Tibial nerve (tissue), 4 donors: ENCODE measurements around the gene KRTAP1-1. TPM values are rescaled to one million over a fixed set of nuclear protein-coding genes. Genes with fewer than 3 reads are reported as not detected.
"Not testable (repeated sequence)": the region's sequence is repeated elsewhere in the genome, so short reads cannot be mapped to it uniquely, and the experiment has no call there.

Experiments used
- DNase-seq, 2 donors: peaks; one replicate each; pipeline ENCODE4 v3.0.0-alpha.2; 2019; ENCODE audit warnings: low spot score in 2 of 2
- H3K27ac ChIP-seq, 4 donors: fragments of 200-600 bp; sonication (generic) in 3 of 4; one replicate each; pipeline ENCODE4 v1.5.1; 2017 to 2019; ENCODE audit warnings: mild to moderate bottlenecking in 1 of 4
- H3K27me3 ChIP-seq, 2 donors: fragments of 200-600 bp; sonication (generic) in 1 of 2; one replicate each; pipeline versions ENCODE4 v1.5.1 to v1.6.0; 2017 to 2019
- H3K36me3 ChIP-seq, 3 donors: fragments of 200-600 bp; sonication (generic); one replicate each; pipeline ENCODE4 v1.5.1; 2018 to 2019
- H3K4me1 ChIP-seq, 4 donors: fragments of 200-600 bp; sonication (generic) in 3 of 4; one replicate each; pipeline ENCODE4 v1.5.1; 2017 to 2019
- H3K4me3 ChIP-seq, 4 donors: fragments of 200-600 bp; sonication (generic) in 3 of 4; one replicate each; pipeline ENCODE4 v1.5.1; 2017 to 2019; ENCODE audit warnings: mild to moderate bottlenecking in 1 of 4, moderate library complexity in 1 of 4
- H3K9me3 ChIP-seq, 4 donors: fragments of 200-600 bp; sonication (generic) in 3 of 4; one replicate each; pipeline ENCODE4 v1.5.1; 2017 to 2019
- EP300 ChIP-seq, 2 donors: sonication (generic); formaldehyde crosslinking; IDR thresholded peaks; one replicate each; pipeline ENCODE4 v1.6.1; 2017; ENCODE audit warnings: antibody characterized with exemption in 2 of 2, mild to moderate bottlenecking in 1 of 2
- POLR2A ChIP-seq, 2 donors: fragments of 450-650 bp; IDR thresholded peaks; one replicate each; pipeline ENCODE4 v1.6.1; 2017; ENCODE audit warnings: antibody characterized with exemption in 2 of 2, mild to moderate bottlenecking in 2 of 2, moderate library complexity in 2 of 2
- WGBS, 2 donors: methylation state at CpG; one replicate each; pipeline ENCODE4 v1.1.5; 2018; 5-methylcytosine and 5-hydroxymethylcytosine counted together
- total RNA-seq, 4 donors: library from RNA; depleted of rRNA; stranded (reverse); fragments of >200 nt; gene quantifications; one replicate each; pipeline ENCODE4 v1.1.0, GENCODE V29; 2016
- TF ChIP-seq, protein P1 (sequence below), 5 experiments: fragments of 200-600 bp in 3 of 5; fragments of 450-650 bp in 2 of 5; sonication (generic) in 3 of 5; IDR thresholded peaks; one replicate each; pipeline ENCODE4 v1.5.1; 2016 to 2019; ENCODE audit warnings: antibody characterized with exemption in 5 of 5, mild to moderate bottlenecking in 3 of 5, moderate library complexity in 2 of 5

The KRTAP1-1 gene
- total RNA-seq, 4 donors from 2014 or later: not detected

DNA sequence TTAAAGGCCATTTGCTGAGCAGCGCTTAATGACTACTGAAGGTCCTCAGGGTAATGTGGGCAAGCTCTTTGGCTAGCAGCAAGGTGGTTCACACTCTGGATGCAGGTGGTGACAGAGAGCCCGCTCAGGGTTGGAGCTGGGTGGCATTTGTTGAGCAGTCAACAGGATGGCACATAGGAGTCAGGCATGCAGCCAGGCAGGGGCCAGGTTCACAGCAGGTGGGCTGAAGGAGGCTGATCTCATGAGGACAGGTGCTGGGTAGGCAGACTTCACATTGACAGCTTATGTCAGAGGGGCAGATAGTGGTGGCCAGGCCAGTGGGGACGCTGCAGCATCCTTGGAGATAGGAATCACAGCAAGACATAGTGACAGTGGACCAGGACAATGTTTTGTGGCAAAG is 36.9 kb downstream of the KRTAP1-1 start:
- no peak overlapping the region for H3K4me3 ChIP-seq
- DNase-seq: no peak
- TF ChIP-seq, protein P1, sequence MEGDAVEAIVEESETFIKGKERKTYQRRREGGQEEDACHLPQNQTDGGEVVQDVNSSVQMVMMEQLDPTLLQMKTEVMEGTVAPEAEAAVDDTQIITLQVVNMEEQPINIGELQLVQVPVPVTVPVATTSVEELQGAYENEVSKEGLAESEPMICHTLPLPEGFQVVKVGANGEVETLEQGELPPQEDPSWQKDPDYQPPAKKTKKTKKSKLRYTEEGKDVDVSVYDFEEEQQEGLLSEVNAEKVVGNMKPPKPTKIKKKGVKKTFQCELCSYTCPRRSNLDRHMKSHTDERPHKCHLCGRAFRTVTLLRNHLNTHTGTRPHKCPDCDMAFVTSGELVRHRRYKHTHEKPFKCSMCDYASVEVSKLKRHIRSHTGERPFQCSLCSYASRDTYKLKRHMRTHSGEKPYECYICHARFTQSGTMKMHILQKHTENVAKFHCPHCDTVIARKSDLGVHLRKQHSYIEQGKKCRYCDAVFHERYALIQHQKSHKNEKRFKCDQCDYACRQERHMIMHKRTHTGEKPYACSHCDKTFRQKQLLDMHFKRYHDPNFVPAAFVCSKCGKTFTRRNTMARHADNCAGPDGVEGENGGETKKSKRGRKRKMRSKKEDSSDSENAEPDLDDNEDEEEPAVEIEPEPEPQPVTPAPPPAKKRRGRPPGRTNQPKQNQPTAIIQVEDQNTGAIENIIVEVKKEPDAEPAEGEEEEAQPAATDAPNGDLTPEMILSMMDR (IDR thresholded peaks at IDR 0.05): no peak
- no peak for TF ChIP-seq EP300 (IDR thresholded peaks at IDR 0.05)
- TF ChIP-seq POLR2A (IDR thresholded peaks at IDR 0.05): no peak
- WGBS, 2 donors: 93 to 96% methylated on average over 3 of the region's 3 CpGs
- H3K36me3 ChIP-seq: no peaks in the 10 kb centered on the region
- H3K27ac ChIP-seq: no peak overlapping the region
- H3K27me3 ChIP-seq: no peaks in the 10 kb centered on the region
- no peaks in the 10 kb centered on the region for H3K4me1 ChIP-seq
- no peaks in the 10 kb centered on the region for H3K9me3 ChIP-seq

DNA sequence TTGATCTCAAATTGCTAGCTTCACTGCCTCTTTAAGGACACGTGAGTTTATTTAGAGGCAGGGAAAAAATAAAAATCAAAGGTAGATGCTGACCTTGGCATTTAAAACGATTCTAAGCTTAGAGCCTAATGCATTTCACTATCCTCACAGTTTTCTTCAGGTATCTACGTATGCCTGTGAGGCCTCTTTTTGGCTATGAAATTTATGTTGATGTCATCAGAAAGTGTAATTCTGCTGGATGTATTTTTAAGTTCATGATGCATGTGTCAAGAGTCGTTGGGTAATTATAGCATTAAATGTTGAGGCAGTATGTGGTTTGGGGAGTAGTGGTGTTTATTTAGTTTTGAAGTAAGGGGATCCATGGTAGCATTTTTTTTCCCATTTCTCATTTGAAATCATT is 37.3 kb downstream of the KRTAP1-1 start:
- 65 to 68% methylated on average over 4 of the region's 4 CpGs for WGBS, 2 donors

DNA sequence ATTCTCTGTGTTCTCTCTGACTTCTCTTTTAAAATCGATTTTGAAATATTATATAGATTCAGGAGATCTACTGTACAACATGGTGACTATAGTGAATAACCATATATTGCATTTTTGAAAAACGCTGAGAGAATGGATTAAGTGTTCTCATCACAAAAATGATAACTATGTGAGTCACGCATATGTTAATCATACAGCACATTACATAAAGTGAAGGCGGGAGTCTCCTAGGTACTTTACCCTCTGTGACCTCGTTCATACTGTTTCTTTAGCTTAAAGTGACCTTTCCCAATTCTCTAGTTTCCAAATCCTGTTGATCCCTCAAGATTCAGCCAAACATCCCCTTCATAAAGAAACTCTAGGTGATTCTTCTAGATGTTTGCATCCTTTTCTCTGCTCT is 38.4 kb downstream of the KRTAP1-1 start:
- DNase-seq: no peak
- H3K4me1 ChIP-seq: no peaks in the 10 kb centered on the region
- TF ChIP-seq EP300 (IDR thresholded peaks at IDR 0.05) (no peak), POLR2A (IDR thresholded peaks at IDR 0.05) (no peak)
- TF ChIP-seq, protein P1 (IDR thresholded peaks at IDR 0.05): no peak
- H3K9me3 ChIP-seq: no peaks in the 10 kb centered on the region
- WGBS, 2 donors: 35 to 40% methylated on average over 5 of the region's 5 CpGs
- H3K27me3 ChIP-seq: no peaks in the 10 kb centered on the region
- H3K27ac ChIP-seq: no peak overlapping the region
- no peak overlapping the region for H3K4me3 ChIP-seq
- H3K36me3 ChIP-seq: no peaks in the 10 kb centered on the region

More for the DNA sequence above, 37.3 kb downstream of the KRTAP1-1 start:
- no peaks in the 10 kb centered on the region for H3K9me3 ChIP-seq
- TF ChIP-seq EP300 (IDR thresholded peaks at IDR 0.05) (no peak), POLR2A (IDR thresholded peaks at IDR 0.05) (no peak)
- TF ChIP-seq, protein P1 (IDR thresholded peaks at IDR 0.05): no peak
- H3K27me3 ChIP-seq: no peaks in the 10 kb centered on the region
- no peak overlapping the region for H3K27ac ChIP-seq
- no peaks in the 10 kb centered on the region for H3K4me1 ChIP-seq
- no peaks in the 10 kb centered on the region for H3K36me3 ChIP-seq
- no peak overlapping the region for H3K4me3 ChIP-seq
- DNase-seq: no peak

DNA sequence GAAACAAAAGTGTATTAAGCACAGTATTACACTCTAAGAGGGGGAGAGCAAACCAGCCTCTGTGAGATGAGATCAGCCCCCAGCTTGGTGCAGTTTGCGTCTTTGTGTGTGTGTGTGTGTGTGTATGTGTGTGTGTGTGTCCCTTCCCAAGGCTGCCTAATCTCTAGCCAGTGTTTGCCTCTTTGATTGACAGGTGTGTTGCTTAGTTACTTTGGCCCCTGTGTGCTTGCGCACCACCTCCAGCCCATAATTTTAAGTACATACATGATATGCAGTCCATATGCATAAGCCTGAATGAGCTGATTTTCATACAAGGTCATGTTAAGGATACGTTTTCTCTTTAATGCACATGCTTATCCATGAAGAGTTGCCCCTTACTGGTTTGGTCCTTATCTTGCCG is 39.5 kb downstream of the KRTAP1-1 start:
- no peak overlapping the region for H3K4me3 ChIP-seq
- DNase-seq: no peak
- no peaks in the 10 kb centered on the region for H3K9me3 ChIP-seq
- H3K27ac ChIP-seq: no peak overlapping the region
- peaks cover 0 to under 1% of the 10 kb centered on the region in 2 donors for H3K27me3 ChIP-seq
- WGBS, 2 donors: 68 to 84% methylated on average over 4 of the region's 4 CpGs
- no peaks in the 10 kb centered on the region for H3K4me1 ChIP-seq
- H3K36me3 ChIP-seq: no peaks in the 10 kb centered on the region
- TF ChIP-seq, protein P1 (IDR thresholded peaks at IDR 0.05): no peak
- TF ChIP-seq POLR2A (IDR thresholded peaks at IDR 0.05) (no peak), EP300 (IDR thresholded peaks at IDR 0.05) (no peak)

DNA sequence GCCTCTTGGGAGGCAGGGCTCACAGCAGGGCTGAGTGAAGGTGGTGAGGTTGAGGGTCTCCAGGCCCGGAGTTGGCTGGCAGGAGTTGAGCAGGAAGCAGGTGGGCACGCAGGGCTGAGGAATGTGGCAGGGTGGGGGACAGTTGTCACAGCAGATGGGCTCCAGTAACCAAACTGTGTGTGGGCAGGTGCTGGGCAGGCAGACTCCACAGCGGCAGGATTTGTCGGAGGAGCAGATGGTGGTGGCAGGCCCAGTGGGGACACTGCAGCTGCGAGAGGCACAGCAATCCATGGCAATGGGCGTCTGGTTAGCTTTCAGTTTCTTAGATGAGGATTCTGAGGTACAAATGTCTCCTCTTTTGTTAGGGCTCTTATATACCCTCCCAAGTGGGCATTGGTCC is 41.7 kb downstream of the KRTAP1-1 start, which contains the start of gene KRTAP3-2:
Gene KRTAP3-2, minus strand, starts transcription at position 344 of the 400 bp plus-strand sequence. Its CDS starts 53 bp downstream, at position 291.
- H3K9me3 ChIP-seq, H3K36me3 ChIP-seq, H3K4me1 ChIP-seq, H3K27me3 ChIP-seq, H3K27ac ChIP-seq, H3K4me3 ChIP-seq, DNase-seq: not testable (repeated sequence)
- WGBS, 2 donors: 73 to 89% methylated on average over 6 of the region's 6 CpGs

DNA sequence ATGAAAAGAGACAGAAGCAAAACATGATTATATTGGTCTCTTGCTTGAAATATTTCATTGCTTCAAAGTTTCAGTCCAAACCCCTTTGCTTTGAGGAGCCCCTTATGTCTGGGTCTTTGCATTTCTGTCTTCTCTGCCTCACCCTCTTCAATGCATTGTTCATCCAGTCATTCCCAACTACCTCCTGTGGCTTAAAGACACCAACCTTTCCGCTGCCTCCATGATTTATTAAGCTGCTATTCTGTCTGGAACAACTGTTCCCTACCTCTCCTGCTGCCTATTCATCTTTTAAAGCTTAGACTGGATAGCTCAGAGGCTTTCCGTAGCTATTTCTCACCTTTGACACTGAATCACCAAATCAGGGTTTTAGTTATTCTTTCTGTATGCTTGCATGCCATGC is 43.9 kb downstream of the KRTAP1-1 start:
- no peaks in the 10 kb centered on the region for H3K36me3 ChIP-seq
- H3K4me3 ChIP-seq: no peak overlapping the region
- WGBS, 2 donors: 56 to 58% methylated on average over 2 of the region's 2 CpGs
- no peak for DNase-seq
- peaks cover 0 to 8% of the 10 kb centered on the region in 2 donors for H3K27me3 ChIP-seq
- no peak overlapping the region for H3K27ac ChIP-seq
- TF ChIP-seq, protein P1 (IDR thresholded peaks at IDR 0.05): no peak
- no peak for TF ChIP-seq POLR2A (IDR thresholded peaks at IDR 0.05)
- no peak for TF ChIP-seq EP300 (IDR thresholded peaks at IDR 0.05)
- H3K9me3 ChIP-seq: no peaks in the 10 kb centered on the region
- H3K4me1 ChIP-seq: no peaks in the 10 kb centered on the region
